GM10248 (cell line): ENCODE data around the gene VPS39.

ENCODE experiments used
- CTCF ChIA-PET: fragments of 300-600 bp; sonication (Branson Sonifier 250); formaldehyde crosslinking; extraction: SDS; loops from one replicate; lab custom pipeline; 2021; ENCODE audit warnings: antibody characterized with exemption; lab: Yijun Ruan, JAX
- POLR2A ChIA-PET: fragments of 350-650 bp; sonication (Branson Sonifier 250); formaldehyde crosslinking; extraction: SDS; loops from one replicate; lab custom pipeline; 2020; ENCODE audit warnings: antibody characterized with exemption; lab: Yijun Ruan, JAX
- DNase-seq: peaks from one replicate; pipeline ENCODE4 v3.0.0; 2012; ENCODE audit errors: extremely low spot score
- CTCF ChIP-seq: IDR thresholded peaks from 2 replicates; pipeline ENCODE4 v1.5.1; 2012; ENCODE audit warnings: mild to moderate bottlenecking, low read depth; ENCODE audit errors: extremely low read depth, missing control alignments, control extremely low read depth

The VPS39 gene

GRCh38 chr15:42133356-42133755 lies 74.7 kb downstream of the VPS39 start:
- no peak for TF ChIP-seq CTCF
- ChIA-PET POLR2A (interaction anchor here (0.6 kb wide), 1 partner anchor 202 kb away, joined by 3 read pairs; no protein-coding TSS in a partner anchor), CTCF (interaction anchor here (1.0 to 3.2 kb wide), 6 partner anchors 12 to 144 kb away, joined by 3 to 20 read pairs (median 8); no protein-coding TSS in a partner anchor)
- no peak for DNase-seq

DNA sequence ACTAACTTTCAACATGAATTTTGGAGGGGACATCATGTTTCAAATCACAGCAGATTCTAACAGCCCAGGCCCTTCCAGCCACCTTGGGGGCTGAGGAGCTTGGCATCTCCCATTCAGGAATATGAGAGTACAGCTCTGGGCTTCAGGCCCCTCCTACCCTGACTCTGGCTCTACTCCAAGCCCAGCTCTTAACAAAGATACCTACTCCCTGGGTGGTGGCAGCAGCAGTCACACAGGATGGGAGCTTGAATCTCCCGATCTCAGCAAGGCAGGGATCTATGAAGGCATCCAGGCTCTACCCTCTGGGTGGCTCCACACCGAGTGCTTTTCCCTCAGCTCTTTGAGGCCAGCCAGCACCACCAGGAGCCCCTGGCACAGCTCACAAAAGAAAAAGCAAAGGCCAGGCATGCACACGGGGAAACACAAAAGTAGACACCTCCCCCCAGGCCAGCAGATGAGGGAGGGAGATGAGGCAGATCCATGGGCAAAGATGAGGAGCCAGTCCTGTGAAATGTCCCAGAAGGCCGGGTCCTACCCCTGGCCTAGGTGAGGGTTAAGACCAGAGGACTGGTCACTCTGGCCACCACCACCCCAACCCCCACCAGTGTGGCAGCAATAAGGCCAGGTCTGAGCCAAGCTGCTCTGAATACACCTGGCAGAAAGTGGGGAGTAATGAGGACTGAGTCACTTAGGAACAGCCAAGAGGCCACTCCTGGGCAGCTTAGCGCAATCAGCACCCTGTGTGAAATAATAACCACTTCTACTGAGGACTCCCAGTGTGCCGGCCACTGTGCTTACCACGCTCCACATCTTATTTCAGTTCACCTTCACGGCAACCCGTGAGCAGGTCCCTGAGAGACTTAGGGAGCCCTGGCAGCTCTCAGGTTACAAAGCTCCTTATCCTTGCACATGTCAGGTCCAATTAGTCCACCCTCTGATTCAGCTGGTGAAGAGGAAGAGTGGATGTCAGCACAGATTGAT lies 76.0 kb downstream of the VPS39 start:
- DNase-seq: no peak
- TF ChIP-seq CTCF: no peak
- ChIA-PET POLR2A (interaction anchor here (0.6 kb wide), 1 partner anchor 104 kb away, joined by 3 read pairs; no protein-coding TSS in a partner anchor), CTCF (interaction anchor here (0.9 to 2.9 kb wide), 3 partner anchors 14 to 48 kb away, joined by 3 to 17 read pairs (median 4); no protein-coding TSS in a partner anchor)

DNA sequence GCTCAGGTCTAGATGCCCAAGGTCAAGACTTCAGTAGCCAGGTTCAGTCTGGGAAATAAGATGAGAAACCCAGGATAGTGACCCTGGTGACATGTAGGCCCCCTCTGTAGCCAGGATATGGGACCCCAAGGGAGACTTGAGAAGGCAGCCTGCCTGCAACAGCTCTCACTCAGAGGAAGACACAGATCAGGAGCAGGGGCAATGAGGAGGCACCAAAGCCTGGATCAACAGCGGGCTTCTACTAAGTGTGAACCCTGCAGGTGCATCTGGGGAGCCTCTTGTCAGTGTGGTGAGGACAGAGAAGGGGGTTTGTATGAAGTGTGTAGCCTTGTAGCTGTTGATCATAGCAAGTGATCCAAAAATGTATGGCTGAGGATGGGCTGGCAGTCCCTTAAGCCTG lies 77.1 kb downstream of the VPS39 start:
- TF ChIP-seq CTCF: no peak
- POLR2A ChIA-PET: no interaction called here
- CTCF ChIA-PET: interaction anchor here (0.9 to 2.9 kb wide), 7 partner anchors 8 to 142 kb away, joined by 3 to 17 read pairs (median 3); no protein-coding TSS in a partner anchor

DNA sequence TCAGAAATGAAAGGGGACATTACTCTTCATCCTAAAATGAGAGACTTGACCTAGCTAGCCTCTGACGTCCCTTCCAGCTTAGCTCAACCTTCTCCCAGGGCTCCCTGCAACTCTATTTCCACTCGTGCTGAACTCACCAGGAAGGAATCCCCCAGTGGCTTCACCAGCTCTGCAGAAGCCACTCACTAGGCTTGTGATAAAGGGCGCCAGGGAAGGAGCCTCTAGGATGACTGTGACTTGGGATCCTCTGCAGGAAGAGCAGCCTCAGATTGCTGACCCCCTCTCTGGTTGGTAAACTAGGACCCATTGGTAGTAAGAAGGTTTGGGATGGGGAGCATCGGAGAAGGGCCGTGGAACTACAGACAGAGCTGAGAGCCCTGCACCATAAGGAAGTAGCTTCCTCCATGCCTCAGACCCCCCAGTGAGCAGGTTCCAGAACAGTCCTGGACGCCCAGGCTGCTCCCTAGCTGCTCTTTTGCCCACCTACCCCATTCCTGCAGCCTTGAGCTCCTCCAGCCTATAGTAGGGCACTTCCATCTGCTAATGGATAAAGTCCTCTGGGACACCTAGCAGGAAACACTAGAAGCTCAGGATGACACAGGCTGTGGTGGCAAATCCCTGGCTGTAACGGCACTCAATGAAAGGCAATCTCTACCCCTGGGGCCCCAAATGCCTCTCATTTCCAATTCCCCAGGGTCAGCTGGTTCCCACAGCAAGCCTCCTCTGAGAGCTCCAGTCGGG lies 77.7 kb downstream of the VPS39 start:
- ChIA-PET CTCF (interaction anchor here (0.7 to 2.9 kb wide), 10 partner anchors 8 to 142 kb away, joined by 3 to 17 read pairs (median 3); no protein-coding TSS in a partner anchor), POLR2A (no interaction called here)
- no peak for DNase-seq
- no peak for TF ChIP-seq CTCF

More for the DNA sequence above, 77.1 kb downstream of the VPS39 start:
- DNase-seq: no peak

DNA sequence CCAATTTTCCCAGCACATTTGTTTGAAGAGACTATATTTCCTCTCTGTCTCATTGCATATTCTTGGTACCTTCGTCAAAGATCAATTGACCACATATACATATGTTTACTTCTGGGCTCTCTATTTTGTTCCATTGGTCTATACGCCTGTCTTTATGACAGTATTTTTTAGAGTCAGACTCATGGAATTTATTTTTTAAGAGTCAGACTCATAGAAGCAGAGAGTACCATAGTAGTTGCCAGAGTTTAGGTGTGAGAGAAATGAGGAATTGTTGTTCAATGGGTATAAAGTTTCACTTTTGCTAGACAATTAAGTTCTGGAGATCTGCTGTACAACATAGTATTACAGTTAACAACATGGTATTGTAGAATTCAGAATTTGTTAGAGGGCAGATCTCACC lies 78.7 kb downstream of the VPS39 start:
- ChIA-PET CTCF (interaction anchor here (1.1 to 2.9 kb wide), 4 partner anchors 10 to 45 kb away, joined by 3 to 17 read pairs (median 5); no protein-coding TSS in a partner anchor), POLR2A (no interaction called here)
- no peak for DNase-seq
- no peak for TF ChIP-seq CTCF

- POLR2A ChIA-PET: no interaction called here
- CTCF ChIA-PET: interaction anchor here (1.1 to 1.7 kb wide), 3 partner anchors 10 to 44 kb away, joined by 4 to 6 read pairs (median 4); no protein-coding TSS in a partner anchor
- no peak for DNase-seq
- TF ChIP-seq CTCF: no peak
These were observed 79.6 kb downstream of the VPS39 start for GRCh38 chr15:42128476-42128875.
